ENCODE measurements around the gene AMPH.

Gene AMPH

DNA sequence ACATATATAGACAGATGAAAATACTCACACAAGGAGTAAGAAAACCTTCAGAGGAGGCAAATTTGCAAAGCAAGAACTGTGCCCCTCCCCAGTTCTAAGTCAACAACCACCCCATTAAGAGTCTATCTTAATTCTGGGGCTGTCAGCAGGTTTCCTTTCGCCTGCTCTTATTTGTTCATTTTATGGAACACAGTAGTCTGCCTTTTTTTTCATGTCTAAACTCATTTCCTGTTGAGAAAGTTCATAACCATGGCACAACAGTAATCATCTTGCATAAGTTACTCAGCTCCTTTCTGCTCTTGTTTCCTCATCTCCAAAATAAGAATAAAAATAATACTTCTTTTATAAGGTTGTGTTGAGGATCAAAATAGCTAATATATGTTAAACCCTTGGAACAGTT, 25.8 kb upstream of the AMPH start:
- H3K4me3 Mint-ChIP-seq = no peak overlapping the region
- H3K27me3 Mint-ChIP-seq = peaks cover 21% of the 10 kb centered on the region
- DNase-seq = no peak
- no peak overlapping the region for H3K27ac Mint-ChIP-seq
- H3K4me1 Mint-ChIP-seq (ENCODE audit: low read depth) = no peaks in the 10 kb centered on the region
- H3K9me3 Mint-ChIP-seq = no peaks in the 10 kb centered on the region
- no peaks in the 10 kb centered on the region for H3K36me3 Mint-ChIP-seq (ENCODE audit: low read depth)

- H3K4me3 Mint-ChIP-seq = no peak overlapping the region
- H3K4me1 Mint-ChIP-seq (ENCODE audit: low read depth) = no peaks in the 10 kb centered on the region
- no peaks in the 10 kb centered on the region for H3K9me3 Mint-ChIP-seq
- H3K36me3 Mint-ChIP-seq (ENCODE audit: low read depth) = no peaks in the 10 kb centered on the region
- peaks cover 13% of the 10 kb centered on the region for H3K27me3 Mint-ChIP-seq
- H3K27ac Mint-ChIP-seq = no peak overlapping the region
- DNase-seq = no peak
These were observed 24.9 kb upstream of the AMPH start for GRCh38 chr7:38655833-38656774.

DNA sequence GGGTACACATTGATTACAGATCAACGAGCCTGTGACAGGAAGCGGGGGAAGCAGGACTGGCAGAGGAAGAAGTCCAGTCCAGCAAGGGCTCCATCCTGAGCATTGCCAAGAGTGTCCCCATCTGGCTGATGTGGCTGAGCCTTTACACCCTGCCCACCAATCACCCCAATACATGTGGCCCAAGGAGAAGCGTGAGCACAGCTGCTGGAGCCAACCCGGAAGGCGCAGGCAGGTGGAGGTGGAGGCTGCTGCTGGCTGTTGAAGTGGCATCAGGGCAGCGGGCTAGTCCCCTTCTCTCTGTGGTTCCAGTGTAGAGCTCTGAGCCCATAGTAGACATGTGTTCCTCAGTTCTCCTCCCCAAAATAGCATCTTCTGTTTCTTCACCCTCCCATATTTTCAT, 6.8 kb upstream of the AMPH start:
- Mint-ChIP-seq H3K4me1 (ENCODE audit: low read depth) (no peaks in the 10 kb centered on the region), H3K36me3 (ENCODE audit: low read depth) (no peaks in the 10 kb centered on the region), H3K27ac (no peak overlapping the region), H3K9me3 (no peaks in the 10 kb centered on the region), H3K4me3 (no peak overlapping the region), H3K27me3 (peaks cover 27% of the 10 kb centered on the region)
- no peak for DNase-seq

DNA sequence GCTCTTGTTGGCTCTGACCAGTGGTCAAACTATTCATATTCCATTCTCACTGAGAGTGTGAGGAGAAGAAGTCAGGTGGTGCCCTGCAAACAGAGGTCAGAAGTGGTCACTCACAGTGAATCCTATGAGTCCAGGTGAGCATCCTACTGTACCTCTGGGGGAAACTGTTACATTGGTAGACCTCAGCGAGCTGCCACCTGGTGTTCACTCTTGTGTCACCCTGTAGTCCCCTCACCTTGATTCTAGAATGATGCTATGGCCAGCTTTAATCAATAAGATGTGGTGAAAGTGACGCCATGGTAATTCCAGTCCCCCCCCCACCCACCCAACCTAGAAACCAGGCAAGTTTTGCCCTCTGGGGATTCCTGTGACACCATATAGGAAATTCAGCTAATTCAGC, 1.2 kb upstream of the AMPH start:
- Mint-ChIP-seq H3K4me1 (ENCODE audit: low read depth) (peaks cover 9% of the 10 kb centered on the region), H3K27me3 (peaks cover 64% of the 10 kb centered on the region), H3K4me3 (no peak overlapping the region), H3K36me3 (ENCODE audit: low read depth) (no peaks in the 10 kb centered on the region), H3K9me3 (no peaks in the 10 kb centered on the region), H3K27ac (no peak overlapping the region)
- no peak for DNase-seq

DNA sequence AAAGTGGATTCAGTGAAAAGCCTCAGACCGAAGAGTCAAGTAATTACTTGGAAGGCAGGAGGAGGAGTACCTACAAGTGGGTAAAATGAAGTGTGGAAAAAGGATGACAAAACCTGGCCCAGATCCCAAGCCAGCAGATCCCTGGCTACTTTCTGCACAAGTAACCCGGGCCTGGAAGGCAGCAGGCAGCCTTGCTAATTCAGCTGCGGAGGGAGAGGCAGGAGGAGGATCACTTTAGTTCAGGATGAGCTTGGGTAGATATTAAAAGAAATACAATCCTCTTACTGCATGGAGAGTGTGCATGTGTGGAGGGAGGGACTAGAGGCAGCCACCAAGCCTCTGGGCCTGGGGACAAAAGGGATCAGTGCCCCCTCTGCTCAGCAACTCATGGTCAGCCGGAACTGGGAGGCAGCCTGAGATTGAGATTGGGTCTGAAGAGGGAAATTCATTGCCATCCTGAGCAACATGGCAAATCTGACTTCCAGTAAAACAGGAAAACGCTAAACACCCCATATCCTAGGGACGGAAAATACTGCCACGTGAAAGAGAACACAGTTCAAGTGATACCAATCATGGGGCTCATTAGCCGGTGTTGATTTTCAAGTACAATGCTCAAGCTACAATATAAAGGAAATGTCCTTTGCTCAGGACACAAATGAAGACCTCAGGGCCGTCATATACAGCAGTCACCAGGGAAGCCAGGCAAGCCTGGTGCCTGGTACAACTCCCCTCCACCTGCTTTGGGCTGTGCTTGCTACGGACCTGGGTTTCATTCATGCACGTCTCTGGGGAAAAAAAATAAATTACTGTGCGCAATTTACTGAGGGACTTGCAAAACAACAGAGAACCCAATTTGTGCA, 1.3 kb downstream of the AMPH start:
- Mint-ChIP-seq H3K4me1 (ENCODE audit: low read depth) (peaks cover 9% of the 10 kb centered on the region), H3K27ac (no peak overlapping the region), H3K27me3 (peaks cover 80% of the 10 kb centered on the region), H3K9me3 (peaks cover 8% of the 10 kb centered on the region), H3K4me3 (peak overlapping the region; percentile 4), H3K36me3 (ENCODE audit: low read depth) (no peaks in the 10 kb centered on the region)
- no peak for DNase-seq

- Mint-ChIP-seq H3K4me3 (no peak overlapping the region), H3K9me3 (peaks cover 12% of the 10 kb centered on the region), H3K27ac (no peak overlapping the region), H3K4me1 (ENCODE audit: low read depth) (peaks cover 9% of the 10 kb centered on the region), H3K36me3 (ENCODE audit: low read depth) (no peaks in the 10 kb centered on the region), H3K27me3 (peaks cover 78% of the 10 kb centered on the region)
- DNase-seq = no peak
These were observed 2.4 kb downstream of the AMPH start for GRCh38 chr7:38628630-38629385.

DNA sequence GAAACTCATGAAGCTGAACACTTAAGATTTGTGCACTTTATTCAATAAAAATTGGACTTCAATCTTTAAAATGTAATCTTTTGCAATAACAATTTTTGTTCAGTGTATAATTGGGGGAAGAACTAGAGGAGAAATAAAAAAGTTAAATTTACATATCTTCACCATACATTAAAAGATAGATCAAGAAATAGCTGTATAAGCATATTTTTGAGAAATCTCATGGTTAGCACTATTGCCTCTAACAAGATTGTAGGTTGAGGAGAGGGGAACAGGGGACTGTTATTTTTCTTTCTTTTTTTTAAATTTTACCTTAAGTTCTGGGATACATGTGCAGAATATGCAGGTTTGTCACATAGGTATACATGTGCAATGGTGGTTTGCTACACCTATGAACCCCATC, 5.3 kb downstream of the AMPH start:
- no peak for DNase-seq
- Mint-ChIP-seq H3K36me3 (ENCODE audit: low read depth) (no peaks in the 10 kb centered on the region), H3K27me3 (peaks cover 59% of the 10 kb centered on the region), H3K4me1 (ENCODE audit: low read depth) (peaks cover 6% of the 10 kb centered on the region), H3K27ac (no peak overlapping the region), H3K4me3 (no peak overlapping the region), H3K9me3 (peaks cover 14% of the 10 kb centered on the region)

GRCh38 chr7:38615665-38616064, 15.5 kb downstream of the AMPH start:
- H3K4me3 Mint-ChIP-seq = no peak overlapping the region
- peaks cover 8% of the 10 kb centered on the region for H3K27me3 Mint-ChIP-seq
- H3K36me3 Mint-ChIP-seq (ENCODE audit: low read depth) = no peaks in the 10 kb centered on the region
- no peak for DNase-seq
- no peak overlapping the region for H3K27ac Mint-ChIP-seq
- no peaks in the 10 kb centered on the region for H3K9me3 Mint-ChIP-seq
- no peaks in the 10 kb centered on the region for H3K4me1 Mint-ChIP-seq (ENCODE audit: low read depth)

GRCh38 chr7:38607466-38607865, 23.7 kb downstream of the AMPH start:
- no peak for DNase-seq
- H3K4me3 Mint-ChIP-seq = no peak overlapping the region
- H3K27ac Mint-ChIP-seq = no peak overlapping the region
- no peaks in the 10 kb centered on the region for H3K4me1 Mint-ChIP-seq (ENCODE audit: low read depth)
- no peaks in the 10 kb centered on the region for H3K36me3 Mint-ChIP-seq (ENCODE audit: low read depth)
- H3K27me3 Mint-ChIP-seq = peaks cover 30% of the 10 kb centered on the region
- no peaks in the 10 kb centered on the region for H3K9me3 Mint-ChIP-seq

GRCh38 chr7:38600741-38601140, 30.4 kb downstream of the AMPH start:
- H3K9me3 Mint-ChIP-seq = no peaks in the 10 kb centered on the region
- no peaks in the 10 kb centered on the region for H3K36me3 Mint-ChIP-seq (ENCODE audit: low read depth)
- no peak overlapping the region for H3K4me3 Mint-ChIP-seq
- no peak for DNase-seq
- no peak overlapping the region for H3K27ac Mint-ChIP-seq
- H3K4me1 Mint-ChIP-seq (ENCODE audit: low read depth) = no peaks in the 10 kb centered on the region
- peaks cover 14% of the 10 kb centered on the region for H3K27me3 Mint-ChIP-seq

DNA sequence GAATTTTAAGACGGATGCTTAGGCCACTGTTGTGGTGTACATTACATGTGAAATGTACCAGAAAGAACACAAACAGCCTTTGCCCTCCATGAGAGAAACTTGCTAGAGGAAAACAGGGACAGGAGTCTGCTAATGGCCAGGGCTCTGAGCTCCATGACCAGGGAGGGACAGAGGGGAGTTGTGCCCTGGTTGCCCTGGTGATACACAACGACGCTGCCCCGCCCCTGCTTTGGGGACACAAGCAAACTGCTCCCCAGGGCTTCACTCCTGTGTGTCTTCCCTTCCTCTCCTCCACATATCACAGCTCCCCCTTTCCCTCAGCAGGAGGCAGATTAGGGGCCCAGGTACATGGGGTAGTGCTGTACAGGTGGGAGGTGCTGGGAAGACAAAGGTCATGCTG, 36.2 kb downstream of the AMPH start:
- H3K9me3 Mint-ChIP-seq = no peaks in the 10 kb centered on the region
- no peaks in the 10 kb centered on the region for H3K36me3 Mint-ChIP-seq (ENCODE audit: low read depth)
- no peak overlapping the region for H3K4me3 Mint-ChIP-seq
- DNase-seq = no peak
- H3K27me3 Mint-ChIP-seq = peaks cover 12% of the 10 kb centered on the region
- no peak overlapping the region for H3K27ac Mint-ChIP-seq
- no peaks in the 10 kb centered on the region for H3K4me1 Mint-ChIP-seq (ENCODE audit: low read depth)

- H3K4me1 Mint-ChIP-seq (ENCODE audit: low read depth) = no peaks in the 10 kb centered on the region
- no peak overlapping the region for H3K27ac Mint-ChIP-seq
- H3K27me3 Mint-ChIP-seq = peaks cover 14% of the 10 kb centered on the region
These were observed 38.4 kb downstream of the AMPH start for GRCh38 chr7:38592737-38593288.

GRCh38 chr7:38585572-38586354, 45.4 kb downstream of the AMPH start:
- no peaks in the 10 kb centered on the region for H3K4me1 Mint-ChIP-seq (ENCODE audit: low read depth)
- peaks cover 16% of the 10 kb centered on the region for H3K27me3 Mint-ChIP-seq
- H3K36me3 Mint-ChIP-seq (ENCODE audit: low read depth) = no peaks in the 10 kb centered on the region
- no peak overlapping the region for H3K4me3 Mint-ChIP-seq
- DNase-seq = no peak
- H3K27ac Mint-ChIP-seq = no peak overlapping the region
- no peaks in the 10 kb centered on the region for H3K9me3 Mint-ChIP-seq

More at GRCh38 chr7:38592737-38593288, 38.4 kb downstream of the AMPH start:
- Mint-ChIP-seq H3K36me3 (ENCODE audit: low read depth) (no peaks in the 10 kb centered on the region), H3K9me3 (no peaks in the 10 kb centered on the region), H3K4me3 (no peak overlapping the region)
- DNase-seq = no peak

Measured in activated T-cell treated with anti-CD3 and anti-CD28 coated beads, Interleukin-2, amount 50 U/mL, for 24 hours (primary cell).